GM23248 (cell line): ENCODE data around the gene WDR59.

ENCODE experiments used
- EZH2 ChIP-seq: fragments of 200-600 bp; sonication (generic); IDR thresholded peaks from 2 replicates; pipeline ENCODE4 v1.6.1; 2018; ENCODE audit warnings: antibody characterized with exemption, mild to moderate bottlenecking; ENCODE audit not compliant: insufficient read depth, poor library complexity, severe bottlenecking
- EZH2phosphoT487 ChIP-seq: fragments of 200-600 bp; sonication (generic); IDR thresholded peaks from 2 replicates; pipeline ENCODE4 v1.6.1; 2018; ENCODE audit warnings: antibody characterized with exemption, moderate library complexity, mild to moderate bottlenecking, low read depth; ENCODE audit not compliant: insufficient read depth

GRCh38 chr16:74973304-74973703 lies 11.6 kb downstream of the WDR59 start:
- TF ChIP-seq EZH2phosphoT487: no peak
- TF ChIP-seq EZH2: no peak
